GM12801 (cell line): ENCODE measurements around the gene TBC1D32.

Experiments used
- TF ChIP-seq, protein P1 (sequence below): IDR thresholded peaks from one replicate; pipeline ENCODE4 v1.5.1; 2011; ENCODE audit warnings: control low read depth; ENCODE audit not compliant: insufficient read length; ENCODE audit errors: extremely low read depth

The TBC1D32 gene

DNA sequence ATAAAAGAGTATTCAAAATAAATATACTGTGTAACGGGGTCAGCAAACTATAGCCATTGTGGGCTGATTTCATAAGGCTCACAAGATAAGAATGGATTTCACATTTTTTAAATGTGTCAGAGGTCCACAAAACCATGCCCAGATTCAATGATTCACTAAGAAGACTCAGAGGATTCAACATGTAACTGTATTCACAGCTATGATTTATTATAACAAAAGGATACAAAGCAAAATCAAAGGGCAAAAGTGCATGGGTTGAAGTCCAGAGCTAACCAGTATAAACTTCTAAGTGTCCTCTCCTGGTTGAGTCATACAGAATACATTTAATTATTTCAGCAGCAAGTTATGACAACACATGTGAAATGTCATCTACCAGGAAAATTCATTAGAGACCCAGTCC, 49.2 kb downstream of the TBC1D32 start:
- TF ChIP-seq, protein P1, sequence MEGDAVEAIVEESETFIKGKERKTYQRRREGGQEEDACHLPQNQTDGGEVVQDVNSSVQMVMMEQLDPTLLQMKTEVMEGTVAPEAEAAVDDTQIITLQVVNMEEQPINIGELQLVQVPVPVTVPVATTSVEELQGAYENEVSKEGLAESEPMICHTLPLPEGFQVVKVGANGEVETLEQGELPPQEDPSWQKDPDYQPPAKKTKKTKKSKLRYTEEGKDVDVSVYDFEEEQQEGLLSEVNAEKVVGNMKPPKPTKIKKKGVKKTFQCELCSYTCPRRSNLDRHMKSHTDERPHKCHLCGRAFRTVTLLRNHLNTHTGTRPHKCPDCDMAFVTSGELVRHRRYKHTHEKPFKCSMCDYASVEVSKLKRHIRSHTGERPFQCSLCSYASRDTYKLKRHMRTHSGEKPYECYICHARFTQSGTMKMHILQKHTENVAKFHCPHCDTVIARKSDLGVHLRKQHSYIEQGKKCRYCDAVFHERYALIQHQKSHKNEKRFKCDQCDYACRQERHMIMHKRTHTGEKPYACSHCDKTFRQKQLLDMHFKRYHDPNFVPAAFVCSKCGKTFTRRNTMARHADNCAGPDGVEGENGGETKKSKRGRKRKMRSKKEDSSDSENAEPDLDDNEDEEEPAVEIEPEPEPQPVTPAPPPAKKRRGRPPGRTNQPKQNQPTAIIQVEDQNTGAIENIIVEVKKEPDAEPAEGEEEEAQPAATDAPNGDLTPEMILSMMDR = no peak

DNA sequence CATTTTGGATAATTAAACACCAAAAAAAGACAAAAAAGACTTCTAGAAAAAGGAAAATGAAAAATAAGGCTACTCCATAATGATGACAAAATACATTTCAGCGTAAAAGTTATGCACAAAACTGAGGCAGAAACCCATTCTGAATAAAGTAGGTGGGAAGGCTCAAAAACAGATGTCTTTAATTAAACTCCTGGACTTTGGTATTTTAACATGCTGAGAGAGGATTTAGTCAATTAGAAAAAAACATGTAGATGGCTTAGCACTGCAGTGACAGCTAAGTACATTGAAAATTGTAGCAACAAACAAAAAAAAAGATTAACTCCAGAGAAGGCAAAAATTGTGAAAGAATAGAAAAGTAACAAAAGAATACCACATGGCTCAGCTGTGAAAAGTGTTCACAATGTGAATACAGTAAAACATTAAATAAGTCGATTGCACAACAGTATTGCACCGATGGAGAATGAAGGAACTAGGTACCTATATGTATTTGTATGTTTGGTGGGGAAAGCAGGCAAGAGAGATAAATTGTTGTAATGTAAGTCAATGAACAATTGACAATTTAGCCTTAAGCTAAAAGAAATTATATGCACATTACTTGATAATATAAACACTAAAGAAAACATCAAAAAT, 59.5 kb downstream of the TBC1D32 start:
- TF ChIP-seq, protein P1 = no peak

DNA sequence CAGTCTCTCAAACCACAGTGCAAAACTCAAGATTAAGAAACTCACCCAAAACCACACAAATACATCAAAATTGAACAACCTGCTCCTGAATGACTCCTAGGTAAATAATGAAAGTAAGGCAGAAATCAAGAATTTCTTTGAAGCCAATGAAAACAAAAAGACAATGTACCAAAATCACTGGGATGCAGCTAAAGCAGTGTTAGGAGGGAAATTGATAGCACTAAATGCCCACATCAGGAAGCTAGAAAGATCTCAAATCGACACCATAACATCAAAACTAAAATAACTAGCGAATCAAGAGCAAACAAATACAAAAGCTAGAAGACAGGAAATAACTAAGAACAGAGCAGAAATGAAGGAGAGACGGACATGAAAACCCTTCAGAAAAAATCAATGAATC, 70.5 kb downstream of the TBC1D32 start:
- TF ChIP-seq, protein P1 = no peak

DNA sequence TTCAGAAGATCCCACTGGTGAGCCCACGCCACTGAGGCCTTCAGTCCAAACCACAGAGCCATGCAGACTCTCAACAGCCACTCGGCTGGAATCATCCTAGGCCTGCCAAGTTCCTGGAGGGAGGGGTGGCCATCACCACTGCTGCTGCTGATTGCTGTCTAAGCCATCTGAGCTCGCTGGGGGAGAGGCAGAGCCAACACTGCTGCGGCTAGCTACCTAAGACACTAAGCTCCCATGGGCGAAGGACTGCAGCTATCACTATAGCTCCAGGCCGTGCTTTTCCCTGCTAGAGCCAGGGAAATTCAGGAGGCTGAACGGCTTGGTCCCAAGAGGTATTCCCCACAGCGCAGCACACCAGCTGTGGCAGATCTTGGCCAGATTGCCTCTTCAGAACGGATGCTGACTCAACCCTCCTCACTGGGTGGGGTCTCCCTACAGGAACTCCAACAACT, 73.6 kb downstream of the TBC1D32 start:
- TF ChIP-seq, protein P1 = no peak

DNA sequence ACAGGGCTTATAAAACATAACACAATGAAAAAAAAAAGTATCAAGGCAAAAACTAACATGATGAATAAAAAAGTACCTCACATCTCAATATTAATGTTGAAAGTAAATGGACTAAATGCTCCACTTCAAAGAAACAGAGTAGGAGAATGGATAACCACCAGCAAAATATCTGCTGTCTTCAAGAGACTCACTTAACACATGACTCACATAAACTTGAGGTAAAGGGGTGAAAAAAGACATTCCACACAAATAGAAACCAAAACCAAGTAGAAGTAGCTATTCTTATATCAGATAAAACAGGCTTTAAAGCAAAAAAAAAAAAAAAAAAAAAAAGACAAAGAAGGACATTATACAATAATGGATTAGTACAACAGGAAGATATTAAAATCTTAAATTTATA, 86.9 kb downstream of the TBC1D32 start:
- TF ChIP-seq, protein P1 = no peak

DNA sequence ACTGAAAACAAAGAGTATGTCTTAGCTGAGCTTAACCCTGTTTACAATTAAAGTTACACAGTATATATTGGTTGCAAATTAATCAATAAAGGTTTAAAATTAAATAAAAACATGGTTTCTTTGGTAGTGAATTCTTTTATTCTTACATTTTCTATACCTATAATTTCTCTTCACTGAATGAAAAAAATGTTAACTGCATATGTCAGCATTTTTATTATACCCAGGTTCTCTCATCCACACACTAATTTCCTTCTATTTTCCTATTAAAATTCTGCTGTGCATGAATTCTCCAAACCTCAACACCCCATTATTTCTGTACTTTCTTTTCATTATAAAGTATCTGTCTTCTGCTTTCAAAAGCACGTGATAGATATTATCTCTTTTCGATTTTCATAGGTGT, 91.9 kb downstream of the TBC1D32 start:
- TF ChIP-seq, protein P1 = no peak

DNA sequence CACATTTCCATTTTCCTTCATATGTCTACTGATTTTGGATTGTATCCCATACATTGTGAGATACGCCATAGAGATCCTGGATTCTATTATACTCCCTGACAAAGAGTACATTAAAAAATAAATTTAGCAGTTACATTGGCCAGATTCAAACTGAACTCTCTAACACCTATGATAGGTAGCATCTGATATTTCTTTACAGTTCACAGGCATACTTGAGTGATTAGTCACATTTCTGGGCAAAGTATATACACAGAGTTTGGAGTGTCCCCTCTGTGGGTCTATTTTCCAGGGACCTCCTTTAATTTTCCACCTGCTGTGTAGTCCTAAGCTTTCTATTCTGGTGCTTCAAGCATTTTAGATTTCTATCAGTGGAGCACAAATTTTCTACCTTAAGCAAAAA, 96.4 kb downstream of the TBC1D32 start:
- TF ChIP-seq, protein P1 = no peak
